ENCODE measurements around the gene PRR5.

Gene PRR5

GRCh38 chr22:44765571-44766285 is 63.7 kb downstream of the PRR5 start:
- Mint-ChIP-seq H3K9me3 (peaks cover 10 to 13% of the 10 kb centered on the region in 2 donors), H3K4me1 (no peaks in the 10 kb centered on the region), H3K27me3 (peaks cover 13% of the 10 kb centered on the region in 2 donors), H3K4me3 (no peak overlapping the region), H3K27ac (no peak overlapping the region), H3K36me3 (peaks cover 4 to 7% of the 10 kb centered on the region in 2 donors)
- DNase-seq (no peak), ATAC-seq (replicated peaks) (no peak)

GRCh38 chr22:44773082-44773481 is 71.1 kb downstream of the PRR5 start:
- Mint-ChIP-seq H3K27ac (no peak overlapping the region), H3K27me3 (peaks cover 5 to 20% of the 10 kb centered on the region in 2 donors), H3K4me1 (no peaks in the 10 kb centered on the region), H3K9me3 (peaks cover 9 to 13% of the 10 kb centered on the region in 2 donors), H3K36me3 (peaks cover 0 to 9% of the 10 kb centered on the region in 2 donors), H3K4me3 (no peak overlapping the region)
- no peak for ATAC-seq (replicated peaks)
- no peak for DNase-seq

- ATAC-seq (replicated peaks) = no peak
- no peak overlapping the region for H3K27ac Mint-ChIP-seq
- peaks cover 9 to 20% of the 10 kb centered on the region in 2 donors for H3K27me3 Mint-ChIP-seq
- peaks cover 0 to 9% of the 10 kb centered on the region in 2 donors for H3K36me3 Mint-ChIP-seq
- no peaks in the 10 kb centered on the region for H3K4me1 Mint-ChIP-seq
- peaks cover 9 to 13% of the 10 kb centered on the region in 2 donors for H3K9me3 Mint-ChIP-seq
- no peak overlapping the region for H3K4me3 Mint-ChIP-seq
- no peak for DNase-seq
These were observed 73.9 kb downstream of the PRR5 start for GRCh38 chr22:44775862-44776261.

GRCh38 chr22:44776605-44777363 is 74.8 kb downstream of the PRR5 start:
- no peak for DNase-seq
- Mint-ChIP-seq H3K9me3 (peaks cover 8 to 11% of the 10 kb centered on the region in 2 donors), H3K27me3 (peaks cover 9 to 17% of the 10 kb centered on the region in 2 donors), H3K4me1 (no peaks in the 10 kb centered on the region), H3K27ac (no peak overlapping the region), H3K4me3 (no peak overlapping the region), H3K36me3 (peaks cover 0 to 8% of the 10 kb centered on the region in 2 donors)
- no peak for ATAC-seq (replicated peaks)

- peaks cover 11 to 15% of the 10 kb centered on the region in 2 donors for H3K27me3 Mint-ChIP-seq
These were observed 75.4 kb downstream of the PRR5 start for GRCh38 chr22:44777364-44777755.

GRCh38 chr22:44780876-44781449 is 79.0 kb downstream of the PRR5 start:
- H3K4me3 Mint-ChIP-seq = no peak overlapping the region
- DNase-seq (no peak), ATAC-seq (replicated peaks) (no peak)
- peaks cover 31 to 33% of the 10 kb centered on the region in 2 donors for H3K27me3 Mint-ChIP-seq
- no peaks in the 10 kb centered on the region for H3K36me3 Mint-ChIP-seq
- no peak overlapping the region for H3K27ac Mint-ChIP-seq
- H3K9me3 Mint-ChIP-seq = no peaks in the 10 kb centered on the region
- no peaks in the 10 kb centered on the region for H3K4me1 Mint-ChIP-seq

More at GRCh38 chr22:44777364-44777755, 75.4 kb downstream of the PRR5 start:
- H3K36me3 Mint-ChIP-seq = peaks cover 0 to 5% of the 10 kb centered on the region in 2 donors
- H3K4me1 Mint-ChIP-seq = no peaks in the 10 kb centered on the region
- no peak for DNase-seq
- H3K9me3 Mint-ChIP-seq = peaks cover 7 to 10% of the 10 kb centered on the region in 2 donors
- H3K27ac Mint-ChIP-seq = no peak overlapping the region
- no peak for ATAC-seq (replicated peaks)
- H3K4me3 Mint-ChIP-seq = no peak overlapping the region

- Mint-ChIP-seq H3K4me1 (no peaks in the 10 kb centered on the region), H3K9me3 (no peaks in the 10 kb centered on the region), H3K27me3 (peaks cover 27 to 35% of the 10 kb centered on the region in 2 donors), H3K27ac (no peak overlapping the region), H3K4me3 (no peak overlapping the region), H3K36me3 (no peaks in the 10 kb centered on the region)
- DNase-seq (no peak), ATAC-seq (replicated peaks) (no peak)
These were observed 80.5 kb downstream of the PRR5 start for GRCh38 chr22:44782363-44782963.

- Mint-ChIP-seq H3K27me3 (peaks cover 27 to 34% of the 10 kb centered on the region in 2 donors), H3K4me1 (no peaks in the 10 kb centered on the region), H3K4me3 (no peak overlapping the region), H3K27ac (no peak overlapping the region), H3K9me3 (no peaks in the 10 kb centered on the region), H3K36me3 (no peaks in the 10 kb centered on the region)
- DNase-seq (no peak), ATAC-seq (replicated peaks) (no peak)
These were observed 81.1 kb downstream of the PRR5 start for GRCh38 chr22:44783091-44783490.

GRCh38 chr22:44783581-44783980 is 81.6 kb downstream of the PRR5 start:
- H3K4me1 Mint-ChIP-seq = no peaks in the 10 kb centered on the region
- H3K27ac Mint-ChIP-seq = no peak overlapping the region
- H3K27me3 Mint-ChIP-seq = peaks cover 27 to 29% of the 10 kb centered on the region in 2 donors

GRCh38 chr22:44786136-44786535 is 84.1 kb downstream of the PRR5 start:
- Mint-ChIP-seq H3K4me1 (no peaks in the 10 kb centered on the region), H3K4me3 (no peak overlapping the region)

More at GRCh38 chr22:44783581-44783980, 81.6 kb downstream of the PRR5 start:
- ATAC-seq (replicated peaks) = no peak
- H3K4me3 Mint-ChIP-seq = no peak overlapping the region
- no peaks in the 10 kb centered on the region for H3K36me3 Mint-ChIP-seq
- no peak for DNase-seq
- H3K9me3 Mint-ChIP-seq = no peaks in the 10 kb centered on the region

GRCh38 chr22:44786610-44787009 is 84.6 kb downstream of the PRR5 start:
- Mint-ChIP-seq H3K9me3 (peaks cover 0 to 3% of the 10 kb centered on the region in 2 donors), H3K27me3 (peaks cover 27 to 30% of the 10 kb centered on the region in 2 donors), H3K27ac (no peak overlapping the region), H3K4me1 (no peaks in the 10 kb centered on the region), H3K4me3 (no peak overlapping the region), H3K36me3 (no peaks in the 10 kb centered on the region)
- DNase-seq (no peak), ATAC-seq (replicated peaks) (no peak)

More at GRCh38 chr22:44786136-44786535, 84.1 kb downstream of the PRR5 start:
- Mint-ChIP-seq H3K27ac (no peak overlapping the region), H3K9me3 (peaks cover 0 to 3% of the 10 kb centered on the region in 2 donors), H3K36me3 (no peaks in the 10 kb centered on the region), H3K27me3 (peaks cover 27 to 30% of the 10 kb centered on the region in 2 donors)
- DNase-seq = no peak
- no peak for ATAC-seq (replicated peaks)
